ENCODE data around the gene ADORA1.

- TF ChIP-seq, protein P1, sequence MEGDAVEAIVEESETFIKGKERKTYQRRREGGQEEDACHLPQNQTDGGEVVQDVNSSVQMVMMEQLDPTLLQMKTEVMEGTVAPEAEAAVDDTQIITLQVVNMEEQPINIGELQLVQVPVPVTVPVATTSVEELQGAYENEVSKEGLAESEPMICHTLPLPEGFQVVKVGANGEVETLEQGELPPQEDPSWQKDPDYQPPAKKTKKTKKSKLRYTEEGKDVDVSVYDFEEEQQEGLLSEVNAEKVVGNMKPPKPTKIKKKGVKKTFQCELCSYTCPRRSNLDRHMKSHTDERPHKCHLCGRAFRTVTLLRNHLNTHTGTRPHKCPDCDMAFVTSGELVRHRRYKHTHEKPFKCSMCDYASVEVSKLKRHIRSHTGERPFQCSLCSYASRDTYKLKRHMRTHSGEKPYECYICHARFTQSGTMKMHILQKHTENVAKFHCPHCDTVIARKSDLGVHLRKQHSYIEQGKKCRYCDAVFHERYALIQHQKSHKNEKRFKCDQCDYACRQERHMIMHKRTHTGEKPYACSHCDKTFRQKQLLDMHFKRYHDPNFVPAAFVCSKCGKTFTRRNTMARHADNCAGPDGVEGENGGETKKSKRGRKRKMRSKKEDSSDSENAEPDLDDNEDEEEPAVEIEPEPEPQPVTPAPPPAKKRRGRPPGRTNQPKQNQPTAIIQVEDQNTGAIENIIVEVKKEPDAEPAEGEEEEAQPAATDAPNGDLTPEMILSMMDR (conservative IDR thresholded peaks at IDR 0.05) = no peak
- no peak for TF ChIP-seq ZFX (IDR thresholded peaks at IDR 0.05)
Measured at GRCh38 chr1:203215573-203215972, 88.0 kb downstream of the ADORA1 start.
